Loucy (cell line): ENCODE data around the gene CXorf65.

ENCODE experiments used
- H2AFZ ChIP-seq: fragments of 200-600 bp; sonication (generic); 2 replicates; pipeline ENCODE4 v1.6.0; 2016; ENCODE audit warnings: antibody characterized with exemption, mild to moderate bottlenecking, low read length, moderate library complexity
- H3F3A ChIP-seq: fragments of 200-600 bp; 2 replicates; pipeline ENCODE4 v1.6.0; 2016; ENCODE audit warnings: antibody characterized with exemption, low read depth, mild to moderate bottlenecking
- H3K27me3 ChIP-seq: fragments of 200-600 bp; sonication (generic); 2 replicates; pipeline ENCODE4 v1.6.1; 2014; ENCODE audit warnings: low read length, mild to moderate bottlenecking; ENCODE audit not compliant: insufficient read depth, poor library complexity, severe bottlenecking
- H3K36me3 ChIP-seq: fragments of 200-600 bp; sonication (generic); 2 replicates; pipeline ENCODE4 v1.6.1; 2016; ENCODE audit warnings: low read length; ENCODE audit not compliant: insufficient read depth
- H3K4me1 ChIP-seq: fragments of 200-600 bp; sonication (generic); 2 replicates; pipeline ENCODE4 v1.5.1; 2014; ENCODE audit warnings: low read length, mild to moderate bottlenecking; ENCODE audit not compliant: insufficient read depth, poor library complexity, severe bottlenecking
- H3K4me2 ChIP-seq: fragments of 200-600 bp; sonication (generic); 2 replicates; pipeline ENCODE4 v1.6.0; 2014; ENCODE audit warnings: antibody characterized with exemption, low read length, low read depth, mild to moderate bottlenecking; ENCODE audit not compliant: poor library complexity, severe bottlenecking
- H3K4me3 ChIP-seq: fragments of 200-600 bp; sonication (generic); 2 replicates; pipeline ENCODE4 v1.5.1; 2014; ENCODE audit warnings: low read length, mild to moderate bottlenecking, mixed read lengths; ENCODE audit not compliant: poor library complexity, severe bottlenecking
- H3K79me2 ChIP-seq: fragments of 200-600 bp; sonication (generic); 2 replicates; pipeline ENCODE4 v1.6.1; 2014; ENCODE audit warnings: low read length; ENCODE audit not compliant: insufficient read depth
- H3K9ac ChIP-seq: fragments of 200-600 bp; sonication (generic); 2 replicates; pipeline ENCODE4 v1.6.0; 2014; ENCODE audit warnings: mild to moderate bottlenecking, low read depth, low read length, moderate library complexity; ENCODE audit not compliant: poor library complexity, severe bottlenecking
- H3K9me2 ChIP-seq: fragments of 200-600 bp; sonication (generic); replicated peaks from 2 replicates; pipeline ENCODE4 v1.6.1; 2016; ENCODE audit warnings: low read depth, low read length, mixed read lengths
- H3K9me3 ChIP-seq: fragments of 200-600 bp; sonication (generic); 2 replicates; pipeline ENCODE4 v1.6.1; 2014; ENCODE audit warnings: mild to moderate bottlenecking, antibody characterized with exemption, low read length, low read depth; ENCODE audit not compliant: insufficient read depth
- H4K20me1 ChIP-seq: fragments of 200-600 bp; sonication (generic); 2 replicates; pipeline ENCODE4 v1.6.0; 2014; ENCODE audit warnings: antibody characterized with exemption, low read length, mild to moderate bottlenecking; ENCODE audit not compliant: insufficient read depth, poor library complexity, severe bottlenecking
- CTCF ChIP-seq: fragments of 200-600 bp; sonication (generic); conservative IDR thresholded peaks from 2 replicates; pipeline ENCODE4 v1.5.1; 2014; ENCODE audit warnings: mild to moderate bottlenecking, antibody characterized with exemption, low read length
- EZH2phosphoT487 ChIP-seq: fragments of 200-600 bp; IDR thresholded peaks from 2 replicates; pipeline ENCODE4 v1.6.1; 2018; ENCODE audit warnings: antibody characterized with exemption, mild to moderate bottlenecking, moderate library complexity, borderline replicate concordance

The CXorf65 gene

GRCh38 chrX:71099736-71100135 lies 6.8 kb downstream of the CXorf65 start:
- no peaks in the 10 kb centered on the region for H3K9me3 ChIP-seq
- no peak overlapping the region for H3K4me3 ChIP-seq
- H2AFZ ChIP-seq, result no peak overlapping the region
- H3K9ac ChIP-seq, result no peak overlapping the region
- no peaks in the 10 kb centered on the region for H4K20me1 ChIP-seq
- peak overlapping the region; percentile 64 for H3K4me2 ChIP-seq
- peaks cover 64% of the 10 kb centered on the region for H3K4me1 ChIP-seq
- H3F3A ChIP-seq, result 0 out of 2 replicates have a peak, but pooled peaks cover 4% of the 10 kb centered on the region
- no peaks in the 10 kb centered on the region for H3K36me3 ChIP-seq
- no peaks in the 10 kb centered on the region for H3K9me2 ChIP-seq
- TF ChIP-seq EZH2phosphoT487 (no peak), CTCF (no peak)
- H3K79me2 ChIP-seq, result peaks cover 29% of the 10 kb centered on the region; the same call in 1 of the 2 replicates
- H3K27me3 ChIP-seq, result no peaks in the 10 kb centered on the region

GRCh38 chrX:71098951-71099506 lies 7.5 kb downstream of the CXorf65 start:
- peaks cover 57% of the 10 kb centered on the region for H3K4me1 ChIP-seq
- H3K27me3 ChIP-seq, result no peaks in the 10 kb centered on the region
- no peaks in the 10 kb centered on the region for H4K20me1 ChIP-seq
- H2AFZ ChIP-seq, result no peak overlapping the region
- H3K4me2 ChIP-seq, result peak overlapping the region; percentile 64
- peaks cover 23% of the 10 kb centered on the region; the same call in 1 of the 2 replicates for H3K79me2 ChIP-seq
- H3K9me2 ChIP-seq, result no peaks in the 10 kb centered on the region
- H3F3A ChIP-seq, result 0 out of 2 replicates have a peak, but pooled peaks cover 4% of the 10 kb centered on the region
- TF ChIP-seq EZH2phosphoT487 (no peak), CTCF (no peak)
- no peaks in the 10 kb centered on the region for H3K9me3 ChIP-seq
- H3K36me3 ChIP-seq, result no peaks in the 10 kb centered on the region
- H3K9ac ChIP-seq, result peak overlapping the region; percentile 30
- peak overlapping the region; percentile 48 for H3K4me3 ChIP-seq

GRCh38 chrX:71098302-71098701 lies 8.2 kb downstream of the CXorf65 start:
- Histone ChIP-seq H3K36me3 (no peaks in the 10 kb centered on the region), H2AFZ (no peak overlapping the region), H3K4me1 (peaks cover 55% of the 10 kb centered on the region), H3K4me2 (peak overlapping the region; percentile 64), H3K27me3 (no peaks in the 10 kb centered on the region), H3K9me2 (no peaks in the 10 kb centered on the region), H3K79me2 (peaks cover 23% of the 10 kb centered on the region; the same call in 1 of the 2 replicates), H3K4me3 (peak overlapping the region; percentile 48), H4K20me1 (no peaks in the 10 kb centered on the region), H3K9me3 (no peaks in the 10 kb centered on the region), H3F3A (0 out of 2 replicates have a peak, but pooled peaks cover 4% of the 10 kb centered on the region), H3K9ac (peak overlapping the region; percentile 30)
- TF ChIP-seq CTCF (peak; percentile 64), EZH2phosphoT487 (no peak)
